H1 (cell line): ENCODE measurements around the gene ACOT12. TPM values are rescaled to one million over a fixed set of nuclear protein-coding genes. Genes with fewer than 3 reads are reported as not detected.

ENCODE experiments used
- CTCF ChIA-PET: fragments of 300-600 bp; sonication (Branson Sonifier 250); formaldehyde crosslinking; loops from one replicate; lab custom pipeline; 2021; ENCODE audit not compliant: partially characterized antibody; lab: Charles Lee
- POLR2A ChIA-PET: fragments of 300-600 bp; sonication (Branson Sonifier 250); formaldehyde crosslinking; loops from one replicate; lab custom pipeline; 2021; ENCODE audit warnings: inconsistent platforms; ENCODE audit not compliant: partially characterized antibody; lab: Charles Lee
- DNase-seq, 2 experiments: peaks; one replicate each; pipeline versions ENCODE4 v3.0.0 to v3.0.0-alpha.2; 2010 to 2022; ENCODE audit warnings: low spot score in 2 of 2, low read depth in 1 of 2, mixed read lengths in 1 of 2
- FAIRE-seq: peaks from 2 replicates; lab custom pipeline; 2011; peaks lifted over from hg19 to GRCh38; lab: Jason Lieb, UNC
- H2AFZ ChIP-seq: 2 replicates; pipeline ENCODE4 v1.8.1; 2012; ENCODE audit warnings: low read length, inconsistent platforms
- H2AK5ac ChIP-seq: 2 replicates; pipeline ENCODE4 v1.6.1; 2013; ENCODE audit warnings: low read depth, low read length
- H2BK120ac ChIP-seq: replicated peaks from 2 replicates; pipeline ENCODE3; 2013; ENCODE audit warnings: low read depth, low read length, inconsistent platforms
- H2BK12ac ChIP-seq: 2 replicates; pipeline ENCODE4 v1.6.1; 2013; ENCODE audit warnings: low read depth, low read length
- H2BK15ac ChIP-seq: 2 replicates; pipeline ENCODE4 v1.6.1; 2013; ENCODE audit warnings: low read length
- H2BK20ac ChIP-seq: 2 replicates; pipeline ENCODE4 v1.6.1; 2013; ENCODE audit warnings: low read length
- H2BK5ac ChIP-seq: 2 replicates; pipeline ENCODE4 v1.6.1; 2013; ENCODE audit warnings: low read depth, low read length
- H3K14ac ChIP-seq: 2 replicates; pipeline ENCODE4 v1.6.1; 2013; ENCODE audit warnings: inconsistent platforms; ENCODE audit not compliant: insufficient read length
- H3K18ac ChIP-seq: 2 replicates; pipeline ENCODE4 v1.6.1; 2013; ENCODE audit warnings: low read length; ENCODE audit errors: extremely low read depth
- H3K23ac ChIP-seq: 2 replicates; pipeline ENCODE4 v1.6.1; 2013; ENCODE audit warnings: inconsistent platforms; ENCODE audit not compliant: insufficient read length
- H3K23me2 ChIP-seq: 2 replicates; pipeline ENCODE4 v1.6.1; 2013; ENCODE audit warnings: low read depth, low read length
- H3K27ac ChIP-seq: 2 replicates; pipeline ENCODE4 v1.6.1; 2011; ENCODE audit warnings: low read depth, low read length, inconsistent platforms
- H3K27me3 ChIP-seq, 4 experiments: replicated peaks in 1 of 4; 1 replicate in 1 of 4; 2 replicates in 3 of 4; pipeline versions ENCODE4 v1.6.1 to v1.8.1; 2011 to 2013; ENCODE audit warnings: low read length in 3 of 4, mild to moderate bottlenecking in 3 of 4, inconsistent platforms in 2 of 4, mixed read lengths in 2 of 4, moderate library complexity in 1 of 4; ENCODE audit not compliant: control insufficient read depth in 3 of 4, insufficient read depth in 3 of 4; ENCODE audit errors: extremely low read depth in 1 of 4
- H3K36me3 ChIP-seq, 4 experiments: 2 replicates each; pipeline versions ENCODE4 v1.6.1 to v1.8.1; 2011 to 2013; ENCODE audit warnings: mild to moderate bottlenecking in 4 of 4, low read length in 3 of 4, moderate library complexity in 2 of 4, control low read depth in 1 of 4, inconsistent platforms in 1 of 4; ENCODE audit not compliant: insufficient read depth in 4 of 4, control insufficient read depth in 2 of 4
- H3K4ac ChIP-seq: replicated peaks from 2 replicates; pipeline ENCODE3; 2013; ENCODE audit warnings: low read length, low read depth, mixed read lengths, inconsistent platforms; ENCODE audit not compliant: insufficient read length
- H3K4me1 ChIP-seq, 4 experiments: replicated peaks in 1 of 4; 1 replicate in 1 of 4; 2 replicates in 3 of 4; pipeline versions ENCODE4 v1.6.1 to v1.8.1; 2011 to 2013; ENCODE audit warnings: low read length in 3 of 4, inconsistent platforms in 2 of 4, mixed read lengths in 1 of 4; ENCODE audit not compliant: insufficient read depth in 4 of 4, control insufficient read depth in 3 of 4
- H3K4me2 ChIP-seq, 2 experiments: 2 replicates each; pipeline versions ENCODE4 v1.6.1 to v1.8.1; 2011 to 2013; ENCODE audit warnings: low read depth in 2 of 2, low read length in 2 of 2, control low read depth in 1 of 2, inconsistent platforms in 1 of 2, mild to moderate bottlenecking in 1 of 2; ENCODE audit not compliant: insufficient read depth in 1 of 2
- H3K4me3 ChIP-seq, 4 experiments: fragments of 200-600, 300-600 bp in 1 of 4; sonication (generic), shearing (Covaris generic), sonication (Bioruptor Twin) in 1 of 4; 2 replicates each; pipeline versions ENCODE4 v1.5.1 to v1.8.1; 2011 to 2016; ENCODE audit warnings: low read length in 4 of 4, low read depth in 3 of 4, control low read depth in 2 of 4, inconsistent platforms in 2 of 4, mild to moderate bottlenecking in 2 of 4, mixed read lengths in 1 of 4, moderate library complexity in 1 of 4; ENCODE audit not compliant: insufficient read depth in 2 of 4; ENCODE audit errors: extremely low read depth in 1 of 4
- H3K56ac ChIP-seq: replicated peaks from 2 replicates; pipeline ENCODE3; 2013; ENCODE audit warnings: low read depth, mild to moderate bottlenecking, mixed read lengths, low read length, inconsistent platforms; ENCODE audit not compliant: insufficient read length
- H3K79me1 ChIP-seq: 2 replicates; pipeline ENCODE4 v1.6.1; 2013; ENCODE audit warnings: low read depth, low read length, control low read depth
- H3K79me2 ChIP-seq, 2 experiments: 2 replicates each; pipeline versions ENCODE4 v1.6.1 to v1.8.1; 2012 to 2013; ENCODE audit warnings: low read length in 2 of 2, mild to moderate bottlenecking in 2 of 2, inconsistent platforms in 1 of 2; ENCODE audit not compliant: insufficient read depth in 2 of 2, control insufficient read depth in 1 of 2
- H3K9ac ChIP-seq, 4 experiments: replicated peaks in 1 of 4; 1 replicate in 1 of 4; 2 replicates in 3 of 4; pipeline versions ENCODE4 v1.6.1 to v1.8.1; 2011 to 2013; ENCODE audit warnings: low read depth in 3 of 4, low read length in 3 of 4, control low read depth in 2 of 4, mild to moderate bottlenecking in 2 of 4, moderate library complexity in 2 of 4, inconsistent platforms in 1 of 4; ENCODE audit errors: extremely low read depth in 1 of 4
- H3K9me3 ChIP-seq, 2 experiments: 2 replicates each; pipeline versions ENCODE4 v1.6.1 to v1.8.1; 2012 to 2013; ENCODE audit warnings: mild to moderate bottlenecking in 2 of 2, moderate library complexity in 2 of 2, control low read depth in 1 of 2, inconsistent platforms in 1 of 2, low read depth in 1 of 2, low read length in 1 of 2, mixed read lengths in 1 of 2; ENCODE audit not compliant: insufficient read depth in 2 of 2
- H4K20me1 ChIP-seq, 2 experiments: replicated peaks in 1 of 2; 2 replicates each; pipeline versions ENCODE3 to v1.8.1; 2011 to 2013; ENCODE audit warnings: inconsistent platforms in 2 of 2, low read length in 2 of 2, mild to moderate bottlenecking in 1 of 2; ENCODE audit not compliant: insufficient read depth in 2 of 2, control insufficient read depth in 1 of 2
- H4K5ac ChIP-seq: 2 replicates; pipeline ENCODE4 v1.6.1; 2013; ENCODE audit warnings: low read length, low read depth, mixed read lengths, inconsistent platforms; ENCODE audit not compliant: insufficient read length
- H4K8ac ChIP-seq: 2 replicates; pipeline ENCODE4 v1.8.0; 2013; ENCODE audit warnings: mild to moderate bottlenecking, moderate library complexity, low read length, inconsistent platforms; ENCODE audit not compliant: insufficient read depth; ENCODE audit errors: extremely low read depth
- H4K91ac ChIP-seq: replicated peaks from 2 replicates; pipeline ENCODE3; 2013; ENCODE audit warnings: low read length, mixed read lengths, inconsistent platforms; ENCODE audit not compliant: insufficient read length
- ASH2L ChIP-seq: fragments of 200-600, 300-600 bp; sonication (generic); IDR thresholded peaks from one replicate; pipeline ENCODE4 v1.7.1; 2017; ENCODE audit warnings: low read length
- BRCA1 ChIP-seq: IDR thresholded peaks from 2 replicates; pipeline ENCODE4 v1.6.1; 2012; ENCODE audit warnings: low read depth, low read length, improper control_type of control experiment
- CTCF ChIP-seq, 3 experiments: IDR thresholded peaks; 1 replicate in 2 of 3; 2 replicates in 1 of 3; pipeline versions ENCODE4 v1.5.1 to v1.6.1; 2011; ENCODE audit warnings: low read length in 3 of 3, mild to moderate bottlenecking in 3 of 3, inconsistent platforms in 2 of 3, low read depth in 1 of 3, moderate library complexity in 1 of 3; ENCODE audit not compliant: insufficient read depth in 1 of 3; ENCODE audit errors: control extremely low read depth in 1 of 3
- EP300 ChIP-seq, 2 experiments: IDR thresholded peaks; 1 replicate in 1 of 2; 2 replicates in 1 of 2; pipeline ENCODE4 v1.6.1; 2011 to 2012; ENCODE audit warnings: low read depth in 2 of 2, low read length in 2 of 2, mild to moderate bottlenecking in 2 of 2, borderline replicate concordance in 1 of 2, inconsistent platforms in 1 of 2, moderate library complexity in 1 of 2
- GABPA ChIP-seq: IDR thresholded peaks from 2 replicates; pipeline ENCODE4 v1.6.1; 2011; ENCODE audit warnings: mild to moderate bottlenecking, low read length, moderate library complexity, borderline replicate concordance; ENCODE audit not compliant: insufficient read depth
- MAX ChIP-seq: IDR thresholded peaks from 2 replicates; pipeline ENCODE4 v1.6.1; 2012; ENCODE audit warnings: inconsistent platforms
- PHF8 ChIP-seq: fragments of 200-600 bp; sonication (generic); conservative IDR thresholded peaks from 2 replicates; pipeline ENCODE4 v1.7.1; 2012; ENCODE audit warnings: low read depth, mild to moderate bottlenecking, inconsistent platforms, low read length, moderate library complexity
- POU5F1 ChIP-seq: IDR thresholded peaks from 2 replicates; pipeline ENCODE4 v1.6.1; 2011; ENCODE audit warnings: low read depth, mild to moderate bottlenecking, low read length, moderate library complexity
- SIRT6 ChIP-seq: IDR thresholded peaks from one replicate; pipeline ENCODE4 v1.7.1; 2012; ENCODE audit warnings: low read length, inconsistent platforms
- TCF12 ChIP-seq: IDR thresholded peaks from 2 replicates; pipeline ENCODE4 v1.6.1; 2011; ENCODE audit warnings: low read depth, mild to moderate bottlenecking, low read length
- WGBS, 2 experiments: shearing (Covaris generic) in 1 of 2; methylation state at CpG; one replicate each; pipeline versions ENCODE4 v1.1.6 to v1.1.7; 2013 to 2015; ENCODE audit warnings: low lambda C conversion rate in 2 of 2, mixed read lengths in 2 of 2, inconsistent platforms in 1 of 2, low coverage in 1 of 2, missing lambda C conversion rate in 1 of 2; ENCODE audit not compliant: insufficient replicate concordance in 2 of 2, insufficient coverage in 1 of 2, insufficient read length in 1 of 2; ENCODE audit errors: extremely low coverage in 1 of 2, missing lambda C conversion rate in 1 of 2; 5-methylcytosine and 5-hydroxymethylcytosine counted together
- polyA plus RNA-seq, 7 experiments: library from polyadenylated mRNA; depleted of rRNA in 3 of 7; stranded (reverse) in 5 of 7; unstranded in 2 of 7; fragments of >200 nt in 5 of 7; fragments of 200-250 nt in 2 of 7; gene quantifications; 1 replicate in 5 of 7; 2 replicates in 1 of 7; 4 replicates in 1 of 7; pipeline versions ENCODE4 v1.2.1 to v1.2.3, GENCODE V29; 2011 to 2013; ENCODE audit warnings: missing spikeins in 2 of 7, mixed read lengths in 2 of 7
- total RNA-seq: library from RNA; stranded (reverse); fragmentation: NEBNext Ultra II Directional; extraction: Animal tissue kit (Norgen Biotek cat#: 25700); gene quantifications from 2 replicates; pipeline ENCODE4 v1.2.1, GENCODE V29; 2021

The ACOT12 gene
- total and polyA plus RNA-seq, 2 of the 8 experiments (the other 6 are each of a cell fraction or from before 2014, with no cell fraction given) = 0.29 TPM; not detected in 1

- no peak overlapping the region for H2AFZ ChIP-seq
- no peak for DNase-seq
- H2BK5ac ChIP-seq = no peak overlapping the region
- no peak overlapping the region for H3K4me2 ChIP-seq
- H3K23me2 ChIP-seq = no peaks in the 10 kb centered on the region
- no peak overlapping the region for H3K4me3 ChIP-seq
- no peak overlapping the region for H2BK12ac ChIP-seq
- no peaks in the 10 kb centered on the region for H4K20me1 ChIP-seq
- ChIA-PET POLR2A (no interaction called here), CTCF (interaction anchor here (1.8 kb wide), 1 partner anchor 11 kb away, joined by 6 read pairs; no protein-coding TSS in a partner anchor)
- no peak overlapping the region for H3K14ac ChIP-seq
- H3K27ac ChIP-seq = no peak overlapping the region
- no peak overlapping the region for H2BK15ac ChIP-seq
- no peaks in the 10 kb centered on the region for H3K79me2 ChIP-seq
- H3K36me3 ChIP-seq = peaks cover 0 to 30% (median 6%) of the 10 kb centered on the region in 4 experiments; a peak in 4 of 8 replicates
- no peak overlapping the region for H2BK120ac ChIP-seq
- no peak overlapping the region for H2BK20ac ChIP-seq
- H3K79me1 ChIP-seq = no peaks in the 10 kb centered on the region; the same call in 1 of the 2 replicates
- H3K18ac ChIP-seq = no peak overlapping the region
- no peak overlapping the region for H4K5ac ChIP-seq
- H3K56ac ChIP-seq = no peak overlapping the region
- H3K27me3 ChIP-seq = no peaks in the 10 kb centered on the region
- no peak overlapping the region for H3K9ac ChIP-seq
- H4K8ac ChIP-seq = no peak overlapping the region
- H3K4me1 ChIP-seq = peaks cover 0 to 4% (median 1%) of the 10 kb centered on the region in 4 experiments; a peak in 2 of 7 replicates
- H4K91ac ChIP-seq = no peak overlapping the region
- no peak overlapping the region for H3K4ac ChIP-seq
- H3K9me3 ChIP-seq = no peaks in the 10 kb centered on the region
- H3K23ac ChIP-seq = no peak overlapping the region
- 74% methylated on average over 1 of the region's 1 CpG; no CpG with 5 or more reads in 1 of the 2 experiments for WGBS, 2 experiments
- no peak for FAIRE-seq
- no peak overlapping the region for H2AK5ac ChIP-seq
- TF ChIP-seq TCF12 (no peak), ASH2L (no peak), GABPA (no peak), POU5F1 (no peak), EP300 (IDR thresholded peaks at IDR 0.05; ENCODE audit: borderline replicate concordance in 1 of 2, low read depth in 2 of 2, low read length in 2 of 2) (no peak), SIRT6 (no peak), PHF8 (no peak), MAX (no peak), CTCF (IDR thresholded peaks at IDR 0.05; ENCODE audit: control extremely low read depth in 1 of 3, insufficient read depth in 1 of 3, low read depth in 1 of 3, low read length in 3 of 3) (no peak), BRCA1 (no peak)
These were observed 83.4 kb downstream of the ACOT12 start for GRCh38 chr5:81310402-81311063.
